Mononuclear cell (primary cell): ENCODE measurements around the gene PLEKHA7. TPM values are rescaled to one million over a fixed set of nuclear protein-coding genes. Genes with fewer than 3 reads are reported as not detected.

Experiments
- H3K27me3 ChIP-seq: 2 replicates; pipeline ENCODE4 v1.6.0; 2011; ENCODE audit warnings: low read length, control low read depth; ENCODE audit not compliant: insufficient read depth
- H3K4me1 ChIP-seq: 2 replicates; pipeline ENCODE4 v1.5.1; 2011; ENCODE audit warnings: mild to moderate bottlenecking, low read length, control low read depth; ENCODE audit not compliant: insufficient read depth
- H3K4me3 ChIP-seq: 2 replicates; pipeline ENCODE4 v1.5.1; 2011; ENCODE audit warnings: mild to moderate bottlenecking, low read length, moderate library complexity
- H3K9me3 ChIP-seq: 2 replicates; pipeline ENCODE4 v1.5.1; 2011; ENCODE audit warnings: low read depth, mild to moderate bottlenecking, control low read depth, low read length
- total RNA-seq: library from RNA; depleted of rRNA; stranded (reverse); fragments of >200 nt; gene quantifications from one replicate; pipeline ENCODE4 v1.2.3, GENCODE V29; 2012

The PLEKHA7 gene
- total RNA-seq, 1 donor: 1.7 TPM

DNA sequence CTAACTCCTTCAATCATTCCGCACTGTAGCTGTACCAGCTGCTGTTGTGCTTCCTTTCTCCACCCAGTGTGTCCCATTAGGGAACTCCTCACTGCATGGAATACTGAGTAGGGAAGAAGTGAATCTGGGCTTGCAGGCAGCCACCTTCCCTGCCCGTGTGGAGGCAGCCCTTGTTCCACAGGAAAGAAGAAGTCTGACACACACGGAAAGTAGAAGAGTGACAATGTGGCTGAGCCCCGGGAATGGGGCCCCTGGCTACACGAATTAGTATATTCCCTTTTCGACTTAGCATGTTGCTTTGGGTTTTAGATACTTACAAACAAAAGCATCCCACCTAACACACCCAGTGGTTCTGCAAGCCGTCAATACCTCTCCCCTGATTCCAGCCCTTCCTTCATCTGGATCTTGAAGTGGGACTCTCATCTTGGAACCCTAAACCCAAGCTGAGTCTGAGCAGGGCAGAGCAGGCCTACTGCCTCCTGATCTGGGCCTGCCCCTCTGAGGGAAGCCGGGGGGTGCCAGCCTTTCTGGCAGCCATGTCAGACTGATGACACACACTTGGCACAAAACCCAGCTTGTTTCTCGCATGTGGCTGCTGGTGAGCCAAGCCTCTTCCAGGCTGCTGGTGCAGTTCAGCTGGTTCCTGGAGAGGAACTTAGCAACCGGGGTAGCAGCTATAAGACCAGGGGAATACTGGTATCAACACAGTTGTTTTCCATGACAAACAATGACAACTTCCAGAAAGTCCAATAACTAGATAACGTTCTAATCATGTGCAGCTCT lies 204.1 kb downstream of the PLEKHA7 start:
- no peaks in the 10 kb centered on the region for H3K9me3 ChIP-seq
- H3K27me3 ChIP-seq: no peaks in the 10 kb centered on the region
- peaks cover 74% of the 10 kb centered on the region for H3K4me1 ChIP-seq
- no peak overlapping the region for H3K4me3 ChIP-seq

GRCh38 chr11:16807306-16807705 lies 206.9 kb downstream of the PLEKHA7 start:
- Histone ChIP-seq H3K4me3 (no peak overlapping the region), H3K27me3 (no peaks in the 10 kb centered on the region), H3K4me1 (peaks cover 50% of the 10 kb centered on the region), H3K9me3 (no peaks in the 10 kb centered on the region)

DNA sequence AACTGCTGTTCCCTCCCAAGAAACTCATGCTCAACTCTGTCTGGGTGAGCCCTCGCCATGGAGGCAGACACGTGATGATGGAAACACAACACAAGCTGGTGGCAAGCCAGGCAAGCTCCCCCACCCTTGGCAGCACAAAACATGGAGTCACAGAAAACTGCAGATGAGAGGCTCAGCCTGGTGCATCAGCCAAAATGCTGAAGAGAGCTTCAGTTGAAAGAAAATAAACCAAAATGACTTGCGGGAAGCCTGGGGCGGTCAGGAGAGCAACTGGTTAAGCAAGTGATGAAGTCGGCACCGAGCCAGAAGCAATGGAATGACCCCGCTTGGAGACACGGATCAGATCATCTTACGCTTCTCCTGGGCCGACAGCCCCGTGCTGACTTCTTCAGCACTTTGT lies 207.4 kb downstream of the PLEKHA7 start:
- Histone ChIP-seq H3K9me3 (no peaks in the 10 kb centered on the region), H3K27me3 (no peaks in the 10 kb centered on the region), H3K4me1 (peaks cover 50% of the 10 kb centered on the region), H3K4me3 (no peak overlapping the region)

- Histone ChIP-seq H3K4me1 (peaks cover 50% of the 10 kb centered on the region), H3K27me3 (no peaks in the 10 kb centered on the region), H3K9me3 (no peaks in the 10 kb centered on the region), H3K4me3 (no peak overlapping the region)
These were observed 208.3 kb downstream of the PLEKHA7 start for GRCh38 chr11:16805938-16806337.

GRCh38 chr11:16804104-16804947 lies 209.9 kb downstream of the PLEKHA7 start:
- Histone ChIP-seq H3K4me3 (no peak overlapping the region), H3K4me1 (peaks cover 34% of the 10 kb centered on the region), H3K27me3 (no peaks in the 10 kb centered on the region), H3K9me3 (no peaks in the 10 kb centered on the region)

DNA sequence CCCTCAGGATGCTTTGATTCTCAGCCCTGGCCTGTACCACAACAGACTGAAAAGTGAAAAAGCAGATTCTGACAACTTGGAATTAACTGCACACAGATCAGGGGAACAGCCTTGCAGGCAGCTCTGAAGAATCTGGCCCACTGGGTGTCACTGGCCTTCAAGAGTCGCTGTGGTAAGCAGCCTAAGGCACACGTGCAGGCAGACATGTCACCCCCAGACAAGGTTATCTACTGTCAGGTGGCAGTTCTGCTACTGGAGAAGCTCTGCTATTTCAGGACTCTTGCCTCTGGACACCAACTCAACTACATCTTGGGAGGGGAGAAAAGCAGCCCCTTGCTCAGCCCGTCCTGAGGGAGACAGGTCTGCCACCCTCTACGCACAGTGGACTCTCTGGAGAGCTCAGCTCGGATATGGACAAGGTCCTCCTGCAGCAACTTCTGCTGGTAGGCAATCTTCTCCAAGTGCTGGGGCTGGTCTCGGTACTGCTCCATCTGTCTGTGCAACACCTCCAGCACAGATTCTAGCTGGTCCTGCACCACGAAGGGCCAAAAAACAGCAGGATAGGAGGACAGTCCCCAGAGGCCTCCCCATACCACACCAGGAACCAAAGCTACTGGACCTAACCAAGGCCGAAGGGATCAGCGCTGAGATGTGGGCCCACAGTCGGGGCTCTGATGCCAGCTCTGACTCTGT lies 212.8 kb downstream of the PLEKHA7 start:
- Histone ChIP-seq H3K4me1 (peaks cover 12% of the 10 kb centered on the region), H3K27me3 (no peaks in the 10 kb centered on the region), H3K4me3 (no peak overlapping the region), H3K9me3 (no peaks in the 10 kb centered on the region)

DNA sequence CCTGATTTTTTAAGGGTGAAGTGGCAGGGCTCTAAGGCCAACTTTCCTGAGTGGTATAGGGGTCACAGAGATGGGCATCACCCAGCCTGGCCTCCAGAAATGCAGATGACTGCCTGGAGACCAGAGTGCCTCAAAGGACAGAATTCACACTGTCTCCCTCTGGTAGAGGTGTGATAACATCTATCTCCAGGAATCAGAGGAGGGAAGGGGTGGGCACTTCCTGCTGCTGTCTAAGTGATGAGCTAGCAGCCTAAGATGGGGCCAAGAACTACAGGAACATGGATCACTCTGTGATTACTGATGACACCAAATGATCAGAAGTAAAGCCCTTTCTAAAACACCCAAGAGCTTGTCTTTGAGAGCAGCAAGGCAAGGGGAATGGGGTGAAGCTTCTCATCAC lies 213.8 kb downstream of the PLEKHA7 start:
- H3K4me3 ChIP-seq: no peak overlapping the region
- H3K9me3 ChIP-seq: no peaks in the 10 kb centered on the region
- H3K27me3 ChIP-seq: no peaks in the 10 kb centered on the region
- H3K4me1 ChIP-seq: peaks cover 7% of the 10 kb centered on the region

DNA sequence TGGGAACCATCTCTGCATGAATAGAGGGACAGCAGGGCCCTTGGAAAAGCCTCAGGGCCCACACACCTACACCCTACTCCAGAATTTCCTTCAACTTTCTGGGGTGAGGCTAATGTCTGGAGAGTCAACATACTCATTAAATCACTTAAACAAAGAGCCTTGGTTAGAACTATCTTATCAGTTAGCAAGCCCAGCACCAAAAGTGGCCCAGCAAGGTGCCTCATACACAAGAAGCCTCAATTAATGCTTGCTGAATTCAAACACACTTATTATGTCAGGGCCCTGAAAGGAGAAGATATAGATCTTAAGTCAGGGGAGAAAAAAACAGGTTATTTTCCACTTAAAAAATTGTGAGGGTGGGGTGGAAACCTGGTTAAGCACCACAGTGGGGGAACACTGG lies 214.3 kb downstream of the PLEKHA7 start:
- Histone ChIP-seq H3K4me1 (peaks cover 11% of the 10 kb centered on the region), H3K27me3 (no peaks in the 10 kb centered on the region), H3K4me3 (no peak overlapping the region), H3K9me3 (no peaks in the 10 kb centered on the region)

DNA sequence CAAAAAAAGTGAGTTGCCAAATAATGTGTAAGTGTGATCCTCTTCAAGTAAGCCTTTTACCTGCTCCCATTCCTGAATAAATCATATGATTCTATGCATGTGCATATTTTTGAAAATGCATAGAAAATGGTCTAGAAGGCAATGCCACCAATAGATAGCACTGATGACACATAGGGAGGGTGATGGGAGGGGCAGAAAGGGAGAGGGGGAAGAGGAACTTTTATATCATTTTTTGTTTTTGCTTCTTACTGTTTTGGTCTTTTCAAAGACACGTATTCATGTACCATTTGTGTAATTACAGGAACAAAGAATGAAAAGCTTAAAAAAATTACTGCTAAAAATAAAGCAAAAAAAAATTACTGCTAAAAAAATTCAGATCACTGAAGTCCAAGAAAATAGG lies 215.0 kb downstream of the PLEKHA7 start:
- H3K9me3 ChIP-seq: no peaks in the 10 kb centered on the region
- H3K4me3 ChIP-seq: no peak overlapping the region
- H3K27me3 ChIP-seq: no peaks in the 10 kb centered on the region
- H3K4me1 ChIP-seq: peaks cover 17% of the 10 kb centered on the region

GRCh38 chr11:16797776-16798175 lies 216.4 kb downstream of the PLEKHA7 start:
- Histone ChIP-seq H3K4me3 (no peak overlapping the region), H3K27me3 (no peaks in the 10 kb centered on the region), H3K4me1 (peaks cover 20% of the 10 kb centered on the region), H3K9me3 (no peaks in the 10 kb centered on the region)

GRCh38 chr11:16796311-16796710 lies 217.9 kb downstream of the PLEKHA7 start:
- Histone ChIP-seq H3K4me3 (no peak overlapping the region), H3K27me3 (no peaks in the 10 kb centered on the region), H3K9me3 (no peaks in the 10 kb centered on the region), H3K4me1 (peaks cover 30% of the 10 kb centered on the region)

GRCh38 chr11:16795146-16795545 lies 219.1 kb downstream of the PLEKHA7 start:
- no peaks in the 10 kb centered on the region for H3K27me3 ChIP-seq
- peaks cover 41% of the 10 kb centered on the region for H3K4me1 ChIP-seq
- H3K4me3 ChIP-seq: no peak overlapping the region

DNA sequence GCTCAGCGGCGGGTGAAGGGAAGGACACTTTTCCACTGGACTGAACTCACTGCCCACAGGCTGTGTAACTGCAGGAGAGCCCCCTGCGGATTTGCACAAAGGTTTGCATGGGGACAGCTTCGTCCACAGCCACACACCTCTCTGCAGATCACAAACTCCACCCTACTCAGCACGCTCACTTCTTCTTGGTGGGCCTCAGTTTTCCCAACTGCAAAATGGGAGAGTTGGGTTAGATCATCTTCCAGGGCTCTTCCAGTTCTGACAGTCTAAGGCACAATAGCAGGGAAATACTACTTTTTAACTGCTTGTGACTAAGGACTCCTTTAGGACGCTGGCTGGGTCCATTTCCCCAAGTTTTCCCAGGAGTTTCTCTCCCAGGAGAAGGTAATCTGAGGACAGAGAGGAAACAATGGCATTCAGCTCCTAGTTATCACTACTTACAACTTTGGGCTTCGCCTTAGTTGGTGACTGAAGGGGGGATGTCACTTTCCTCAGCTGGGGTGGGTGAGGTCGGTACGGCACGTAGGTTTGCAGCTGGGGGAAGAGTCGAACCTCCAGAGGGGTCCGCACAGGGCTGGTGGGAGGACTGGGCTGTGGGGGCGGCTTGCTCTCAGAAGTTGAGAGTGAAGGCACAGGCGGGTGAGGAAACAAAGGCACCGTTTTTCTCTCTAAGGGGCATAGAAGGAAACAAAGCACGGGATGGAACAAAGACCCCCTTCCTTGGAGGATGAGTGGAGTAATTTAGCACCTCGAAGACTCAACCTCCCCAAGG lies 220.0 kb downstream of the PLEKHA7 start:
- no peaks in the 10 kb centered on the region for H3K9me3 ChIP-seq
- peaks cover 43% of the 10 kb centered on the region for H3K4me1 ChIP-seq
- no peak overlapping the region for H3K4me3 ChIP-seq

More at GRCh38 chr11:16795146-16795545, 219.1 kb downstream of the PLEKHA7 start:
- H3K9me3 ChIP-seq: no peaks in the 10 kb centered on the region

GRCh38 chr11:16793511-16793910 lies 220.7 kb downstream of the PLEKHA7 start:
- Histone ChIP-seq H3K4me1 (peaks cover 43% of the 10 kb centered on the region), H3K4me3 (no peak overlapping the region), H3K27me3 (no peaks in the 10 kb centered on the region), H3K9me3 (no peaks in the 10 kb centered on the region)

More for the DNA sequence above, 220.0 kb downstream of the PLEKHA7 start:
- H3K27me3 ChIP-seq: no peaks in the 10 kb centered on the region
